GM06990 (cell line): ENCODE results near the gene WNT2.
"Not testable (repeated sequence)": the region's sequence is repeated elsewhere in the genome, so short reads cannot be mapped to it uniquely, and the experiment has no call there.

Source experiments
- DNase-seq: peaks from one replicate; pipeline ENCODE4 v3.0.0-alpha.2; 2011; ENCODE audit not compliant: insufficient read length; ENCODE audit errors: extremely low read depth
- H3K27me3 ChIP-seq: replicated peaks from 2 replicates; pipeline ENCODE4 v1.6.0; 2011; ENCODE audit warnings: low read length; ENCODE audit not compliant: control insufficient read depth, insufficient read depth
- H3K36me3 ChIP-seq: 2 replicates; pipeline ENCODE4 v1.5.1; 2011; ENCODE audit warnings: low read length; ENCODE audit not compliant: control insufficient read depth, insufficient read depth
- H3K4me3 ChIP-seq: replicated peaks from 2 replicates; pipeline ENCODE4 v1.5.1; 2011; ENCODE audit warnings: low read depth, mild to moderate bottlenecking, control low read depth, low read length
- CTCF ChIP-seq: IDR thresholded peaks from 2 replicates; pipeline ENCODE4 v1.5.1; 2011; ENCODE audit warnings: low read length, control low read depth, mild to moderate bottlenecking, inconsistent platforms; ENCODE audit not compliant: insufficient read depth, poor library complexity, severe bottlenecking

Gene WNT2

GRCh38 chr7:117248829-117249228 is 74.0 kb downstream of the WNT2 start:
- no peak for TF ChIP-seq CTCF
- DNase-seq, result no peak
- Histone ChIP-seq H3K27me3 (no peaks in the 10 kb centered on the region), H3K4me3 (no peak overlapping the region), H3K36me3 (no peaks in the 10 kb centered on the region)

DNA sequence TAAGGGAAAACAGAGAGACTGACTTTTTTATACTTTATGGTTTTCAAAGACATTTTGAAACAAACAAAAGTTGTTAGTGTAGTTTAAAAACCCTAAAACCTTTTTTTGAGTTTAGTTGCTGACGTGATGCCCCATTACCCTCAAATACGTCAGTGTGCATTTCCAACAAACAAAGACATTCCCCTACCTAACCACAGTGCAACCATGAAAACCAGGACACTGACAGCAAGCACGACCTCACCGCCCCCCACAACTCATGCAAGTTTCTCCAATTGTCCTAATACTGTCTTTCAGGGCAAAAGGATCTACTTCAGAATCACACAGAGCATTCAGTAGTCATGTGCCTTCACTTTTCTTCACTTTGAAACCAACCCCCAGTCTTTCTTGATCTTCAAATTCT is 75.0 kb downstream of the WNT2 start:
- DNase-seq, result no peak
- no peaks in the 10 kb centered on the region for H3K36me3 ChIP-seq
- no peaks in the 10 kb centered on the region for H3K27me3 ChIP-seq
- H3K4me3 ChIP-seq, result no peak overlapping the region
- no peak for TF ChIP-seq CTCF

- not testable (repeated sequence) for H3K27me3 ChIP-seq, H3K4me3 ChIP-seq, DNase-seq, H3K36me3 ChIP-seq
These were observed 77.2 kb downstream of the WNT2 start for GRCh38 chr7:117245703-117246102.

GRCh38 chr7:117243390-117243789 is 79.5 kb downstream of the WNT2 start:
- Histone ChIP-seq H3K27me3 (no peaks in the 10 kb centered on the region), H3K36me3 (no peaks in the 10 kb centered on the region), H3K4me3 (no peak overlapping the region)
- TF ChIP-seq CTCF, result no peak
- no peak for DNase-seq

DNA sequence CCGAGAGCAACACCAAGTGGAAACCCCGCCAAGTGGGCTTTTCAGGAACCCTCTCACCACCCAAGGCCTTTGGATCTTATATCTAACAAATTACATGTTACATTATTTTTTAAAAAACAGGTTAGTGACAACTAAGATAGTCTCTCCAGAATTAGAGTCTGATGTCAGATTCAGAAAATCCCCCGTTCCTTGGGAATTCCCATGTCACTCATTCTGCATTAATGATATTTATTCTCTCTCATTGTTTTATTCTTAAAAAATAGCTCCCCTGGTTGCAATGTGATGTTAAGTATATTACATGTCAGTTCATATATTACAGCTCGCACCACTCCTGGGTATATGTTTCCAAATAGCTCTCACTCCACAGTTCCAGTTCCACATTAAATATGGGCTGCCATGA is 81.8 kb downstream of the WNT2 start:
- Histone ChIP-seq H3K36me3 (no peaks in the 10 kb centered on the region), H3K4me3 (no peak overlapping the region), H3K27me3 (no peaks in the 10 kb centered on the region)
- DNase-seq, result no peak
- no peak for TF ChIP-seq CTCF

DNA sequence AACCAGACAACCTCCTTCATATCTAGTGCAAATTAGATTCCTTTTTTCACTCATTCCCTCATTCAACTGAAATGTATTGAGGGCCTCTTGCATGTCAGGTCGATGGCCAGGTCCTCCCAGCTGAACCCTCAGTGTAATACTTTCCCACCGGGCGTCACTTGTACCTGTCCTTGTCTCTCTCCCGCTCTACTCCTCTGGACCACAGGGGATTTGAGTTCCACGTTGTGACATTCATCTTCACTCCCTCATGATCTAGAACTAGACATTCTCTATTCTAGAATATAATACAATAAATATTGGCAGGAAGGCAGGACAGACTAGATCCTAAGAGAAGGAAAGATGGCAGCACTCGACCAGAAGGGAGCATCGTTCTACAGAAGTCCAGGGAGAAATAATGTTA is 83.9 kb downstream of the WNT2 start:
- no peak for DNase-seq
- no peak for TF ChIP-seq CTCF
- H3K27me3 ChIP-seq, result no peaks in the 10 kb centered on the region
- no peak overlapping the region for H3K4me3 ChIP-seq
- H3K36me3 ChIP-seq, result no peaks in the 10 kb centered on the region
